ENCODE measurements around the gene TOPAZ1. TPM values are rescaled to one million over a fixed set of nuclear protein-coding genes. Genes with fewer than 3 reads are reported as not detected.
A peak's percentile ranks its signal among the peaks of the same experiment; 100 is the strongest.

The TOPAZ1 gene
- polyA plus RNA-seq, 1 donor = 0.01 TPM

GRCh38 chr3:44240061-44240460, 1.6 kb upstream of the TOPAZ1 start:
- peaks cover 26% of the 10 kb centered on the region for H3K4me1 ChIP-seq (ENCODE audit: control insufficient read depth, insufficient read depth, low read length)
- no peak overlapping the region for H3K4me3 ChIP-seq (ENCODE audit: low read length)
- DNase-seq = no peak
- H3K9me3 ChIP-seq (ENCODE audit: control insufficient read depth, low read depth, low read length) = peaks cover 9% of the 10 kb centered on the region
- H3K27ac ChIP-seq (ENCODE audit: low read length) = no peak overlapping the region
- no peaks in the 10 kb centered on the region for H3K27me3 ChIP-seq (ENCODE audit: control insufficient read depth, insufficient read depth, low read length)
- H3K36me3 ChIP-seq (ENCODE audit: control insufficient read depth, insufficient read depth, low read length) = no peaks in the 10 kb centered on the region
- no CpG with 5 or more reads among the region's 1 CpG for WGBS (ENCODE audit: insufficient coverage, low lambda C conversion rate)

DNA sequence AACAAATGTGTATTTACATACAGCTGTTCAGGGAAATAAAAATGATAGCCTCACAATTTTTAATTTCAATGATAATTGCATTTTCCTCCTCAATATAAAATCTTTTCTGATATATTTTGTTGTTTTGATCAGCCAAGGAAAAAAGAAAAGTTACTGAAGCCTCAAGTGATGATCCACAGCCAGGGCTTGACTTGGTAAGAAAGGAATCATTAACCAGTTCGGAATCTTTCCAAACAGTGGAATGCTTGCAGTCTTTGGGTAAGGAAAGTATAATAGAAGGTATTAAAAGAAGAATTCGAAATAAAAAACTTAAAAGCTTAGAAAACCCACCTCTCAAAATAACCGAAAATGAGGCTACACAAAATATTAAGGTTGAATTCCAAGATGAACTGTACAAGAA, 1.0 kb downstream of the TOPAZ1 start:
- no peak overlapping the region for H3K4me3 ChIP-seq (ENCODE audit: low read length)
- no peak for DNase-seq
- 46% methylated on average over 2 of the region's 3 CpGs for WGBS (ENCODE audit: insufficient coverage, low lambda C conversion rate)

DNA sequence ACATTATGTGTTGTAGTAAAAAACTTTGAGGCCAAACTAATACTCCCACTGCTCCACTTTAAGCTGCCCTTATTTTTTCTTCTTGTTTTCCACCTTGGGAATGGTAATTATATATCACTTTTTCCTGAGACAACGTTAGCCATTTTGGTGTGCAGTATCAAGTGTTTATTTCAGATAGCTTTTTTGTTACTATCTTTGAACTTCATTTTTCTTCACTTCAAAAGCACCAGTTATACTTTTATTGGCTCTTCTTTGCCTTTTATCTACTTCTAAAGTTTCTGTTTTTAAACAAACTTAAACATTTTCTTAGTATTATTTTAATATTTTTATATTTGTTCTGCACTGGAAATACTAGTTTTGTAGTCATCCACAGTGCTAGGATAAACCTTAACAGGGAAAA, 6.5 kb downstream of the TOPAZ1 start:
- H3K4me3 ChIP-seq (ENCODE audit: low read length) = no peak overlapping the region
- H3K27ac ChIP-seq (ENCODE audit: low read length) = no peak overlapping the region
- no peaks in the 10 kb centered on the region for H3K27me3 ChIP-seq (ENCODE audit: control insufficient read depth, insufficient read depth, low read length)
- 80% methylated on average over 1 of the region's 1 CpG for WGBS (ENCODE audit: insufficient coverage, low lambda C conversion rate)
- DNase-seq = no peak
- H3K4me1 ChIP-seq (ENCODE audit: control insufficient read depth, insufficient read depth, low read length) = no peaks in the 10 kb centered on the region
- no peaks in the 10 kb centered on the region for H3K36me3 ChIP-seq (ENCODE audit: control insufficient read depth, insufficient read depth, low read length)
- peaks cover 6% of the 10 kb centered on the region for H3K9me3 ChIP-seq (ENCODE audit: control insufficient read depth, low read depth, low read length)

More for the DNA sequence above, 1.0 kb downstream of the TOPAZ1 start:
- peaks cover 8% of the 10 kb centered on the region for H3K4me1 ChIP-seq (ENCODE audit: control insufficient read depth, insufficient read depth, low read length)
- peaks cover 15% of the 10 kb centered on the region for H3K9me3 ChIP-seq (ENCODE audit: control insufficient read depth, low read depth, low read length)
- no peaks in the 10 kb centered on the region for H3K27me3 ChIP-seq (ENCODE audit: control insufficient read depth, insufficient read depth, low read length)
- no peaks in the 10 kb centered on the region for H3K36me3 ChIP-seq (ENCODE audit: control insufficient read depth, insufficient read depth, low read length)
- H3K27ac ChIP-seq (ENCODE audit: low read length) = no peak overlapping the region

DNA sequence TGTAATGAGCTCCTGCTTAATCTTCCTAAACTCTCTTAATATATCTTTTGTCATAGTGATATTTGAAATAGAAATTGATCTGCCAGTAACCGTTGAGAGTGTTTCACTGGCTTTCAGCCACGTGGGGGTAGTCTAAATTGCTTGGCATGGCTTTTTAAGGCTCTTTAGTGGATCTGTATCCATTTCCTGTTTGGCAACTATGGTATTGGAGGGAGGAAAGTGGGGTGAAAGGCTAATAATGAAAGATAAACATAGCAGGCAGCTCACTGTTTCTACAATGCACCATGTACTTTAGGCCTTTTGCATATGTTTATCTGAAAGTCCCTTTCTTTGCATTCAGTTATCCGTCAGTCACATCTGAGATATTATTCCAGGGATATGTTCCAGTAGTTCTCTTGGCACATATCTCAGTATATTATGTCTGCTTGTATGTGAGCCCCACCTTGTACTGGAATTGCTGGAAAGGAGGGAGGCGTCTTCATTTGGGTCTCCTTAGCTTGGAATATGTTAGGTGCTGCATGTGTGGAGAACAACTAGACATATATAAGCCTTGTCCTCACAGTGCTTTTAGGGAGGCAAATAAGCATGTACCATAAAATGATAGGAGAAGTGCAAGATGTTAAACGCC, 10.8 kb downstream of the TOPAZ1 start:
- peak; percentile 23 to 68 for DNase-seq
- WGBS (ENCODE audit: insufficient coverage, low lambda C conversion rate) = 38% methylated on average over 2 of the region's 5 CpGs

GRCh38 chr3:44259404-44259803, 17.7 kb downstream of the TOPAZ1 start:
- Histone ChIP-seq H3K4me3 (ENCODE audit: low read length) (no peak overlapping the region), H3K36me3 (ENCODE audit: control insufficient read depth, insufficient read depth, low read length) (no peaks in the 10 kb centered on the region), H3K9me3 (ENCODE audit: control insufficient read depth, low read depth, low read length) (no peaks in the 10 kb centered on the region), H3K27ac (ENCODE audit: low read length) (no peak overlapping the region), H3K27me3 (ENCODE audit: control insufficient read depth, insufficient read depth, low read length) (no peaks in the 10 kb centered on the region), H3K4me1 (ENCODE audit: control insufficient read depth, insufficient read depth, low read length) (no peaks in the 10 kb centered on the region)
- no CpG with 5 or more reads among the region's 1 CpG for WGBS (ENCODE audit: insufficient coverage, low lambda C conversion rate)
- DNase-seq = no peak

More for the DNA sequence above, 10.8 kb downstream of the TOPAZ1 start:
- Histone ChIP-seq H3K9me3 (ENCODE audit: control insufficient read depth, low read depth, low read length) (peaks cover 4% of the 10 kb centered on the region), H3K27me3 (ENCODE audit: control insufficient read depth, insufficient read depth, low read length) (no peaks in the 10 kb centered on the region), H3K27ac (ENCODE audit: low read length) (no peak overlapping the region), H3K36me3 (ENCODE audit: control insufficient read depth, insufficient read depth, low read length) (no peaks in the 10 kb centered on the region), H3K4me3 (ENCODE audit: low read length) (no peak overlapping the region), H3K4me1 (ENCODE audit: control insufficient read depth, insufficient read depth, low read length) (no peaks in the 10 kb centered on the region)

GRCh38 chr3:44264146-44264545, 22.5 kb downstream of the TOPAZ1 start:
- Histone ChIP-seq H3K36me3 (ENCODE audit: control insufficient read depth, insufficient read depth, low read length) (no peaks in the 10 kb centered on the region), H3K9me3 (ENCODE audit: control insufficient read depth, low read depth, low read length) (no peaks in the 10 kb centered on the region), H3K27ac (ENCODE audit: low read length) (no peak overlapping the region), H3K4me3 (ENCODE audit: low read length) (no peak overlapping the region), H3K27me3 (ENCODE audit: control insufficient read depth, insufficient read depth, low read length) (no peaks in the 10 kb centered on the region), H3K4me1 (ENCODE audit: control insufficient read depth, insufficient read depth, low read length) (no peaks in the 10 kb centered on the region)
- WGBS (ENCODE audit: insufficient coverage, low lambda C conversion rate) = 89% methylated on average over 1 of the region's 1 CpG
- DNase-seq = no peak

- Histone ChIP-seq H3K27ac (ENCODE audit: low read length) (no peak overlapping the region), H3K4me1 (ENCODE audit: control insufficient read depth, insufficient read depth, low read length) (no peaks in the 10 kb centered on the region), H3K36me3 (ENCODE audit: control insufficient read depth, insufficient read depth, low read length) (no peaks in the 10 kb centered on the region), H3K27me3 (ENCODE audit: control insufficient read depth, insufficient read depth, low read length) (no peaks in the 10 kb centered on the region), H3K9me3 (ENCODE audit: control insufficient read depth, low read depth, low read length) (no peaks in the 10 kb centered on the region), H3K4me3 (ENCODE audit: low read length) (no peak overlapping the region)
- 79% methylated on average over 2 of the region's 3 CpGs for WGBS (ENCODE audit: insufficient coverage, low lambda C conversion rate)
- DNase-seq = no peak
These were observed 24.1 kb downstream of the TOPAZ1 start for GRCh38 chr3:44265815-44266214.

DNA sequence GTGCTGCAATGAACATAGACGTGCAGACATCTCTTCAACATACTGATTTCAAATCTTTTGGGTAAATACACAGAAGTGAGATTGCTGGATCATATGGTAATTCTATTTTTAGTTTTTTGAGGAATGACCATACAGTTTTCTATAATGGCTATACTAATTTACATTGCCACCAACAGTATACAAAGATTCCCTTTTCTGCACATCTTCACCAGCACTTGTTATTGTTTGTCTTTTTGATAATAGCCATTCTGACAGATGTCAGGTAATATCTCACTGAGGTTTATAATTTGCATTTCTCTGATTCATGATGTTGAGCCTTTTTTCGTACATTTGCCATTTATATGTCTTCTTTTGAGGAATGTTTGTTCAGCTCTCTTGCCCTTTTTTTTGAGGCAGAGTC, 30.5 kb downstream of the TOPAZ1 start:
- no CpG with 5 or more reads among the region's 2 CpGs for WGBS (ENCODE audit: insufficient coverage, low lambda C conversion rate)
- no peak for DNase-seq

DNA sequence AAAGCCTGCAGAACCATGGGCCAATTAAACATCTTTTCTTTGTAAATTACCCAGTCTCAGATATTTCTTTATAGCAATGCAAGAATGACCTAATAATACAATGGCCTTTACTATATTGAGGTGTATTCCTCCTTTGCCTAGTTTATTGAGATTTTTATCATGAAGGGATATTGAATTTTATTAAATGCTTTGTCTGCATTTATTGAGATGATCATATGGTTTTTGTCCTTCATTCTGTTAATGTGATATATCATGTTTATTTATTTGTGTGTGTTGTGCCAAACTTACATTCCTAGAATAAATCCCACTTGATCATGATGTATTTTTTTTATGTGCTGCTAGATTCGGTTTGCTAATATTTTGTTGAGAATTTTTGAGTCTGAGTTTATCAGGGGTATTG, 36.2 kb downstream of the TOPAZ1 start:
- no peaks in the 10 kb centered on the region for H3K36me3 ChIP-seq (ENCODE audit: control insufficient read depth, insufficient read depth, low read length)
- H3K27ac ChIP-seq (ENCODE audit: low read length) = no peak overlapping the region
- no peaks in the 10 kb centered on the region for H3K4me1 ChIP-seq (ENCODE audit: control insufficient read depth, insufficient read depth, low read length)
- 83% methylated on average over 1 of the region's 1 CpG for WGBS (ENCODE audit: insufficient coverage, low lambda C conversion rate)
- no peak for DNase-seq
- no peak overlapping the region for H3K4me3 ChIP-seq (ENCODE audit: low read length)
- H3K27me3 ChIP-seq (ENCODE audit: control insufficient read depth, insufficient read depth, low read length) = peaks cover 3% of the 10 kb centered on the region
- peaks cover 4% of the 10 kb centered on the region for H3K9me3 ChIP-seq (ENCODE audit: control insufficient read depth, low read depth, low read length)

More for the DNA sequence above, 30.5 kb downstream of the TOPAZ1 start:
- no peak overlapping the region for H3K4me3 ChIP-seq (ENCODE audit: low read length)
- no peak overlapping the region for H3K27ac ChIP-seq (ENCODE audit: low read length)
- H3K27me3 ChIP-seq (ENCODE audit: control insufficient read depth, insufficient read depth, low read length) = peaks cover 3% of the 10 kb centered on the region
- H3K9me3 ChIP-seq (ENCODE audit: control insufficient read depth, low read depth, low read length) = peaks cover 4% of the 10 kb centered on the region
- H3K36me3 ChIP-seq (ENCODE audit: control insufficient read depth, insufficient read depth, low read length) = no peaks in the 10 kb centered on the region
- no peaks in the 10 kb centered on the region for H3K4me1 ChIP-seq (ENCODE audit: control insufficient read depth, insufficient read depth, low read length)

GRCh38 chr3:44280077-44280476, 38.4 kb downstream of the TOPAZ1 start:
- Histone ChIP-seq H3K4me1 (ENCODE audit: control insufficient read depth, insufficient read depth, low read length) (no peaks in the 10 kb centered on the region), H3K4me3 (ENCODE audit: low read length) (no peak overlapping the region), H3K27me3 (ENCODE audit: control insufficient read depth, insufficient read depth, low read length) (peaks cover 3% of the 10 kb centered on the region), H3K36me3 (ENCODE audit: control insufficient read depth, insufficient read depth, low read length) (no peaks in the 10 kb centered on the region), H3K9me3 (ENCODE audit: control insufficient read depth, low read depth, low read length) (peaks cover 4% of the 10 kb centered on the region), H3K27ac (ENCODE audit: low read length) (no peak overlapping the region)
- DNase-seq = no peak
- 82% methylated on average over 1 of the region's 3 CpGs for WGBS (ENCODE audit: insufficient coverage, low lambda C conversion rate)

- peaks cover 4% of the 10 kb centered on the region for H3K9me3 ChIP-seq (ENCODE audit: control insufficient read depth, low read depth, low read length)
- H3K4me3 ChIP-seq (ENCODE audit: low read length) = no peak overlapping the region
- no peak overlapping the region for H3K27ac ChIP-seq (ENCODE audit: low read length)
- H3K36me3 ChIP-seq (ENCODE audit: control insufficient read depth, insufficient read depth, low read length) = no peaks in the 10 kb centered on the region
- DNase-seq = no peak
- no peaks in the 10 kb centered on the region for H3K4me1 ChIP-seq (ENCODE audit: control insufficient read depth, insufficient read depth, low read length)
- H3K27me3 ChIP-seq (ENCODE audit: control insufficient read depth, insufficient read depth, low read length) = peaks cover 3% of the 10 kb centered on the region
- WGBS (ENCODE audit: insufficient coverage, low lambda C conversion rate) = no CpG with 5 or more reads among the region's 2 CpGs
These were observed 38.9 kb downstream of the TOPAZ1 start for GRCh38 chr3:44280631-44281030.
